Measurements from ENCODE around the gene MUC15.

MUC15 gene

GRCh38 chr11:26575946-26576345 lies 3.9 kb upstream of the MUC15 start:
- no peak for FAIRE-seq
- DNase-seq (ENCODE audit: low spot score) = no peak

- FAIRE-seq = no peak
- DNase-seq (ENCODE audit: low spot score) = no peak
These were observed 1.8 kb upstream of the MUC15 start for GRCh38 chr11:26573896-26574295.

- DNase-seq (ENCODE audit: low spot score) (no peak), FAIRE-seq (no peak)
These were observed 823 bp upstream of the MUC15 start for GRCh38 chr11:26572770-26573402.

DNA sequence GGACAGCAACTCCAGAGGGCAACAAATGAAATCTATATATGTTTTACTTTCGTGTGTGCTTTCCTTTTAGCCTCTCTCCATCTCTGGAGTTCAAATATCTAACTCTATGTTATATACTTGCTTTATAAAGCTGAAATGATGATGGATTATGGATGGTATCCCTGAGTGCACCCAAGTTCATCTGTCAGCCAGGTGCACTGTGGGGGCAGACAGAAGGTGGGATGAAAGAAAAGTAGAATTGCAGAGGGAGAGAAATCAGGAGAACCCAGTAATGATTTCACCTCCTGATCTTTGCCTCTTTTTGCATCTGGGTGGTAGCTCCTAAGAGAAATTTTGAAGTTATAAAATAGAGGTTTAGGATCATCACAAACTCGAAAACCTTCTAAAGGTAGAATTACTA lies 2.4 kb downstream of the MUC15 start:
- no peak for FAIRE-seq
- no peak for DNase-seq (ENCODE audit: low spot score)

DNA sequence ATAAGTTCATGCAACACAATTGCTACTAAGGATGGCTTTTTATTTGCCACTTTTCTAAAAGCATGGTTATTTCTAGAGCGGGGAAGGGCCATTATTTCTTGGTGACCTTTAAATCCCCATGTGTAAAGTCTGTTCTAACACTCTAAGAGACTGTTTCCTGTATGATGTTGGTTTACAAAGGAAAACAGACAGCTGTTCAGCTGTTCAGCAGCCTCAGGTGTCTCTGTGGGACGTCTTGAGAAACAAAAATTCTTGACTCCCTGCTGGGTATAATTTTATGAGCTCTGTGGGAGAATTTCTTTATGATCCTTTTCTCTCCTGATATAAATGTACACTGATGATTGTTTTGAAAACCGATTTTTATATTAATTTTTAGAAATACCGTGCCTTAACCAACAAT lies 13.9 kb downstream of the MUC15 start:
- FAIRE-seq (no peak), DNase-seq (ENCODE audit: low spot score) (no peak)

DNA sequence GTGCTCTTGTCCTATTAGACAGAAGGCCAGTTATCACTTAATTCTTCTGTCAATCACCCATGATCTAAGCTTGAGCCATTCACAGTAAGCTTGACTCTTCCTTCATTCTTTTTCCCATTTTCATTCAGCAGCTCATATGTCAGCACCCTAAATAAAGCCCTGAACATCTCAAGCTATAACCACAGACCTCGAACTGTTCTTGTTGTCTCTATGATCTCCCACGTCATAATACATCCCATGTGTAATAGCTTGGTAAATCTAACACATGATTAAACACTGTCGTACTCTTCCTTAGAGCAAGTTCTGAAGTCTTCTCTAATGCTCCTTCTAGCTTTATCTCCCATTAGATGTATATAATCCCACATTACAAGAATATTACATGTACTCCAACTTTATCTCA lies 14.4 kb downstream of the MUC15 start:
- DNase-seq (ENCODE audit: low spot score) (no peak), FAIRE-seq (no peak)

DNA sequence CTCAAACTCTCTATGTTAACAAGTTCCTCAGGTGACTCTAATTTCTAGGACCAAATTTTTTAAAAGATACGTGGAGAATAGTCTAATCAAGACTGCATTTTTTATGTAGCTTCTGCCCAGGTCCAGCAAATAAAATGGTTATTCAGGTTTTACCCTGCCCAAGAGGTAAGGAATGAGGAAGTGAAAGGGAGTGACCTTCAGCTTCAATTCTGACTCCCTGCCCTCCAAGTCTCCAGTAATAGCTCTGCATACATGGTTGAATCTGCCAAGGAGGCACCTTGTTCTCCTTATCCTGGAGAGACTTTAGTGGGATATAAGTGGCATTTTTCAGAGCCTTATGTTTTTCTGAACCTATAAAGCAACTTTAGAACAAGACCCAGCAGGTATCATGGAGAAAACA lies 15.5 kb downstream of the MUC15 start:
- DNase-seq (ENCODE audit: low spot score) (no peak), FAIRE-seq (no peak)

DNA sequence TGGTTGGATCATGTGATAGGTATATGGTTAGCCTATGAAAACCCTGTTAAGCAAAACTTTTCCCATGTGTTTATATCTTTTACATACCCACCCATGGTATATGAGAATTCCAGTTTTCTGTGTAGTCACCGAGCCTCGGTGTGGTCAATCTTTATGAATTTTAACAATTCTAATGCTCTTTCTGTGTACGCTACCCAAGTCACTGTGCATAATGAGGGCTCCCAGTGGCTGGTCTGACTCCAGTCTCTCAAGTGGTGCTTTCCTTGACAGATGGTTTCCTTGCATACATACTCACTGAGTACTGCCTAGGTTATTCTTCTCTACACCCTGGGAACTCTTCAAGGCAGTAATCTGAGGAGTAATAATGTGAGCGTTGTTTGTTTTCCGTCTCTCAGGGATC lies 17.6 kb downstream of the MUC15 start:
- DNase-seq (ENCODE audit: low spot score) = no peak
- FAIRE-seq = no peak

DNA sequence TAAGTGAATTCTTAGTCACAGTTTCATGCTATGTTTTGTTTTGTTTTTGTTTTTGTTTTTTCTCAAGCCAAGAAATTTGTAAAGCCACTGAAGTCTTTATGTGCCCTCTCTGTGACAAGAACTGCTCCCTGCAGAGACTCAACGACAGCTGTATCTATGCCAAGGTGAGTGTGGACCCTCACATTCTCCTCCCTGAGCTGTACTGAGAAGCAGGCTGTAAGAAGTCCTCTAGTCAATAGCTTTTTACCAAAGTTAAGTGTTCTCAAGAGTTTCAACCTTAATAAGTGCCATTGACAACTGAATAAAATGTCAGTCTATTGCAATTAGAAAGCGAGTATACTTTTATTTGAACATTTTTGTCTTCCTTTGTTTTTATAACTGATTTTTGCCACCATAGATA lies 18.9 kb downstream of the MUC15 start:
- FAIRE-seq = no peak
- DNase-seq (ENCODE audit: low spot score) = no peak

- FAIRE-seq (peak; percentile 32), DNase-seq (ENCODE audit: low spot score) (no peak)
These were observed 20.8 kb downstream of the MUC15 start for GRCh38 chr11:26551186-26551801.

DNA sequence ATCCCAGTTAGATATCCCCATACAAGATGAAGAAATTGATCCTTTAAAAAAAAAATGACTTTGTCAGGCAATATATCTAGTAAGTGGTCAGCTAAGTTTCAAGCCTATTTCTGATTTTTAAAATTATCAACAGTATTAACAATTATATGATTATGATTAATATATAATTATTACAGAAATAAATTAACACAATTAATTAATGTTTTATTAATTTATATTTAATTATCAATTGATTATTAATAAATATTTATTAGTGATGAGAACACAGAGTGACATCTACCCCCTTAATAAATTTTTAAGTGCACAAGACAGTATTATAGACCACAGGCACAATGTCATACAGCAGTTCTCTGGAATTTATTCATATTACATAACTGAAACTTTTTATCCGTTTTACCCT lies 22.0 kb downstream of the MUC15 start:
- DNase-seq (ENCODE audit: low spot score) (no peak), FAIRE-seq (no peak)

GRCh38 chr11:26549176-26549575 lies 22.9 kb downstream of the MUC15 start:
- FAIRE-seq = no peak
- DNase-seq (ENCODE audit: low spot score) = no peak

- DNase-seq (ENCODE audit: low spot score) = no peak
- FAIRE-seq = no peak
These were observed 30.2 kb downstream of the MUC15 start for GRCh38 chr11:26541870-26542269.

GRCh38 chr11:26539517-26539916 lies 32.5 kb downstream of the MUC15 start:
- FAIRE-seq (no peak), DNase-seq (ENCODE audit: low spot score) (no peak)

DNA sequence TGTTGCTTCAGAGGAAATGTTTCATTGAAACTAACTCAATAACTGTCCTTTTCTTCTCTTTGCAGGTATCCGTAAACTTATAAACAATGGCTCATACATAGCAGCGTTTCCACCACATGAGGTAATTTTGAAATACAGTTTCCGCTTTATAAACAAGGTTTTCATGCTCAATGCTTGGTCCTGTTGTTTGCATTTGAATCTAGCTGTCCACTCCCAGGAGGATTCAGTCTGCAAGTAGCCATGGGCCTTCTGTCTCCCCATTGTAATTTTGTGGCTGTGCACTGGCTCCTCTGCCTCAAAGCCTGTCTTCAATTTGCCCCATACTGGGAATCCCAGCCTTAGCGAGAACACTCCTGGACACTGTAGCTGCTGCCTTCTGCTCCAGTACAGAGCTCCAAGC lies 34.7 kb downstream of the MUC15 start:
- DNase-seq (ENCODE audit: low spot score) (no peak), FAIRE-seq (no peak)

- no peak for DNase-seq (ENCODE audit: low spot score)
- FAIRE-seq = no peak
These were observed 44.4 kb downstream of the MUC15 start for GRCh38 chr11:26527685-26528084.

- FAIRE-seq (no peak), DNase-seq (ENCODE audit: low spot score) (no peak)
These were observed 49.0 kb downstream of the MUC15 start for GRCh38 chr11:26522912-26523610.

GRCh38 chr11:26519469-26519868 lies 52.6 kb downstream of the MUC15 start:
- FAIRE-seq (no peak), DNase-seq (ENCODE audit: low spot score) (no peak)

DNA sequence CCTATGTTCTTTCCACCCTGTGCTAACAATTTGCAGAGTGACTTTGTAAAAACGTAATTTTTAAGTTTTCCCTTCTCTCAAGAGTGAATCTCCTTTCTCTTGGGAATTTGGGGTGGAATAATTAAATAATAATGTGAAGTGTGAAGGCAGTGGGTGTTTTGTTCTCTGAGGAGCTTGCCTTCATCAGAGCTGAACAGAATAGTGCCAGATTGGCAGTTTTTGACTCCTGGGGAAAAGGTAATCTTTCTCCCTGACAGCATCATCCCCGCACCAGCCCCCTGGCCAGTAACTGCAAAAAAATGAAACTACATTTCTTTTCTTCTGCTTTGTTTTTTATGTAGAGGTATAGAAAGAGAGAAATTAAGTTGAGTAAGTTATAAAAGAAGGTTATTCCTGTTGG lies 59.9 kb downstream of the MUC15 start:
- FAIRE-seq (no peak), DNase-seq (ENCODE audit: low spot score) (no peak)

GRCh38 chr11:26510756-26511155 lies 61.3 kb downstream of the MUC15 start:
- FAIRE-seq = no peak
- no peak for DNase-seq (ENCODE audit: low spot score)

DNA sequence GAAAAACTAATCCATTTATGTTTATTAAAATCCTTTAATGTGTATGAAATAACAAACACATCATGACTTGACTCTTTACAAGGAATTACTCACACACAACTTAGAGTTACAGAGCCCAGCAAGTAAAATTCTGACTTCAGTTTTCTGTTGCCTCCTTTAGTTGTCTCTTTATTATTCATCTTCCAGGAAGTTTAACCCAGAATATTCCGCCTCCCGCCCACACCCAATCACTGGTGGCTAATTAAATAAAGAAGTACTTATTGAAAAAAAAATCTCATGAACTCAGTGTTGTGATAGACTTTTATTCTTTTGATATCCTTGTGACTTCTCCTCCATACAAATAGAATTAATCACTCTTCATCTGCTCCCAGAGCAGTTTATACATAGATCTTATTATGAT lies 61.9 kb downstream of the MUC15 start:
- no peak for FAIRE-seq
- no peak for DNase-seq (ENCODE audit: low spot score)

Data from RCC 7860 (cell line).